Karpas-422 (cell line): ENCODE results near the gene IGLL5. TPM values are rescaled to one million over a fixed set of nuclear protein-coding genes. Genes with fewer than 3 reads are reported as not detected.
"Not testable (repeated sequence)": the region's sequence is repeated elsewhere in the genome, so short reads cannot be mapped to it uniquely, and the experiment has no call there.

ENCODE experiments used
- DNase-seq: peaks from one replicate; pipeline ENCODE4 v3.0.0-alpha.2; 2015
- H2AFZ ChIP-seq: fragments of 200-600 bp; sonication (generic); 2 replicates; pipeline ENCODE4 v1.6.1; 2014; ENCODE audit warnings: antibody characterized with exemption, low read length, mixed read lengths
- H3K27ac ChIP-seq: fragments of 200-600 bp; sonication (generic); 2 replicates; pipeline ENCODE4 v1.5.1; 2014; ENCODE audit warnings: mild to moderate bottlenecking, low read length, moderate library complexity
- H3K27me3 ChIP-seq: fragments of 200-600 bp; sonication (generic); 2 replicates; pipeline ENCODE4 v1.6.1; 2014; ENCODE audit warnings: low read length, mixed read lengths
- H3K36me3 ChIP-seq: fragments of 200-600 bp; sonication (generic); 2 replicates; pipeline ENCODE4 v1.6.1; 2014; ENCODE audit warnings: low read length, mixed read lengths; ENCODE audit not compliant: insufficient read depth
- H3K4me1 ChIP-seq: fragments of 200-600 bp; sonication (generic); 2 replicates; pipeline ENCODE4 v1.6.1; 2014; ENCODE audit warnings: mild to moderate bottlenecking, low read length, mixed read lengths
- H3K4me2 ChIP-seq: fragments of 200-600 bp; sonication (generic); 2 replicates; pipeline ENCODE4 v1.6.1; 2014; ENCODE audit warnings: low read length, low read depth, mild to moderate bottlenecking; ENCODE audit not compliant: poor library complexity, severe bottlenecking
- H3K4me3 ChIP-seq: fragments of 200-600 bp; sonication (generic); 2 replicates; pipeline ENCODE4 v1.5.1; 2014; ENCODE audit warnings: mild to moderate bottlenecking, antibody characterized with exemption, low read length, mixed read lengths
- H3K79me2 ChIP-seq: fragments of 200-600 bp; sonication (generic); 2 replicates; pipeline ENCODE4 v1.6.1; 2014; ENCODE audit warnings: mild to moderate bottlenecking, low read length, mixed read lengths
- H3K9ac ChIP-seq: fragments of 200-600 bp; sonication (generic); 2 replicates; pipeline ENCODE4 v1.6.0; 2014; ENCODE audit warnings: low read length
- H3K9me2 ChIP-seq: fragments of 200-600 bp; sonication (generic), shearing (Covaris generic); replicated peaks from 2 replicates; pipeline ENCODE4 v1.6.0; 2014; ENCODE audit warnings: mild to moderate bottlenecking, low read length, moderate library complexity; ENCODE audit not compliant: insufficient read depth
- H3K9me3 ChIP-seq: fragments of 300-700, 200-600 bp; sonication (generic); 2 replicates; pipeline ENCODE4 v1.6.1; 2014; ENCODE audit warnings: low read length, mixed read lengths
- H4K20me1 ChIP-seq: fragments of 200-600 bp; sonication (generic); 2 replicates; pipeline ENCODE4 v1.6.1; 2014; ENCODE audit warnings: mild to moderate bottlenecking, antibody characterized with exemption, low read length, low read depth; ENCODE audit not compliant: insufficient read depth
- total RNA-seq: library from RNA; depleted of rRNA; stranded (reverse); fragments of >200 nt; shearing (Covaris generic); gene quantifications from 2 replicates; pipeline ENCODE4 v1.2.3, GENCODE V29; 2014; ENCODE audit warnings: low replicate concordance

IGLL5 gene
- total RNA-seq, 1 experiment from 2014 or later, result 1.1 TPM

DNA sequence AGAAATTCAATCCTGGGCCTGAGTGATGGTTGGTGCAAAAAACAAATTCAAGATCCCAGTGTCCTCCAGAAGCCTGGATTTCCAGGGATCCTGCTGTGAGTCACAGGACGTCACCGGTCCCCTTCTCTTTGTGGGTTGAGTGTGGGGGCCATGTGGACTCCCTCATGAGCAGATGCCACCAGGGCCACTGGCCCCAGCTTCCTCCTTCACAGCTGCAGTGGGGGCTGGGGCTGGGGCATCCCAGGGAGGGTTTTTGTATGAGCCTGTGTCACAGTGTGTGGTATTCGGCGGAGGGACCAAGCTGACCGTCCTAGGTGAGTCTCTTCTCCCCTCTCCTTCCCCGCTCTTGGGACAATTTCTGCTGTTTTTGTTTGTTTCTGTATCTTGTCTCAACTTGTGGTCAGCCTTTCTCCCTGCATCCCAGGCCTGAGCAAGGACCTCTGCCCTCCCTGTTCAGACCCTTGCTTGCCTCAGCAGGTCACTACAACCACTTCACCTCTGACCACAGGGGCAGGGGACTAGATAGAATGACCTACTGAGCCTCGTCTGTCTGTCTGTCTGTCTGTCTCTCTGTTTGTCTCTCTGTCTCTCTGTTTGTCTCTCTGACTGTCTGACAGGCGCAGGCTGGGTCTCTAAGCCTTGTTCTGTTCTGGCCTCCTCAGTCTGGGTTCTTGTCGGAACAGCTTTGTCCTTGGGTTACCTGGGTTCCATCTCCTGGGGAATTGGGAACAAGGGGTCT lies 11.9 kb downstream of the IGLL5 start:
- H3K4me1 ChIP-seq, result peaks cover 83% of the 10 kb centered on the region
- not testable (repeated sequence) for H3K4me3 ChIP-seq, H3K27me3 ChIP-seq

GRCh38 chr22:22900527-22901205 lies 13.1 kb downstream of the IGLL5 start:
- not testable (repeated sequence) for H2AFZ ChIP-seq, H3K9me3 ChIP-seq, H3K27ac ChIP-seq, H3K9me2 ChIP-seq, H3K36me3 ChIP-seq, H3K9ac ChIP-seq, H3K79me2 ChIP-seq, H3K4me3 ChIP-seq, H3K4me2 ChIP-seq, H3K27me3 ChIP-seq, DNase-seq
- peaks cover 76% of the 10 kb centered on the region for H3K4me1 ChIP-seq
- H4K20me1 ChIP-seq, result peaks cover 56% of the 10 kb centered on the region

More for the DNA sequence above, 11.9 kb downstream of the IGLL5 start:
- not testable (repeated sequence) for DNase-seq, H3K4me2 ChIP-seq, H2AFZ ChIP-seq, H3K9me2 ChIP-seq, H3K36me3 ChIP-seq, H3K9me3 ChIP-seq, H3K9ac ChIP-seq, H3K79me2 ChIP-seq, H3K27ac ChIP-seq
- H4K20me1 ChIP-seq, result peaks cover 57% of the 10 kb centered on the region

GRCh38 chr22:22901578-22902218 lies 14.1 kb downstream of the IGLL5 start:
- no peak for DNase-seq
- Histone ChIP-seq H2AFZ (no peak overlapping the region), H3K27ac (no peak overlapping the region)

GRCh38 chr22:22902247-22903001 lies 14.8 kb downstream of the IGLL5 start:
- peak overlapping the region; percentile 0; the same call in 1 of the 2 replicates for H3K9ac ChIP-seq
- no peak for DNase-seq
- peaks cover 61% of the 10 kb centered on the region for H3K4me1 ChIP-seq

More at GRCh38 chr22:22901578-22902218, 14.1 kb downstream of the IGLL5 start:
- Histone ChIP-seq H3K4me2 (peak overlapping the region; percentile 52), H3K9me2 (no peaks in the 10 kb centered on the region), H3K36me3 (no peaks in the 10 kb centered on the region), H3K79me2 (no peaks in the 10 kb centered on the region), H3K4me1 (peaks cover 68% of the 10 kb centered on the region), H3K9me3 (no peaks in the 10 kb centered on the region), H3K9ac (peak overlapping the region; percentile 17), H4K20me1 (peaks cover 45% of the 10 kb centered on the region), H3K4me3 (peak overlapping the region; percentile 2; the same call in 1 of the 2 replicates), H3K27me3 (no peaks in the 10 kb centered on the region)

GRCh38 chr22:22903355-22903777 lies 15.8 kb downstream of the IGLL5 start:
- no peaks in the 10 kb centered on the region for H3K27me3 ChIP-seq
- H2AFZ ChIP-seq, result no peak overlapping the region
- DNase-seq, result no peak
- H3K9ac ChIP-seq, result 0 out of 2 replicates have a peak overlapping the region, but pooled peaks have one; percentile 0
- H3K4me1 ChIP-seq, result peaks cover 51% of the 10 kb centered on the region
- no peaks in the 10 kb centered on the region for H3K36me3 ChIP-seq
- H3K4me2 ChIP-seq, result peak overlapping the region; percentile 52
- H3K79me2 ChIP-seq, result no peaks in the 10 kb centered on the region
- peak overlapping the region; percentile 20; the same call in 1 of the 2 replicates for H3K4me3 ChIP-seq
- no peaks in the 10 kb centered on the region for H3K9me2 ChIP-seq
- peaks cover 38% of the 10 kb centered on the region for H4K20me1 ChIP-seq
- H3K27ac ChIP-seq, result no peak overlapping the region
- H3K9me3 ChIP-seq, result no peaks in the 10 kb centered on the region

More at GRCh38 chr22:22902247-22903001, 14.8 kb downstream of the IGLL5 start:
- Histone ChIP-seq H3K4me3 (peak overlapping the region; percentile 20; the same call in 1 of the 2 replicates), H4K20me1 (peaks cover 44% of the 10 kb centered on the region), H2AFZ (no peak overlapping the region), H3K27ac (no peak overlapping the region), H3K27me3 (no peaks in the 10 kb centered on the region), H3K79me2 (no peaks in the 10 kb centered on the region), H3K9me2 (no peaks in the 10 kb centered on the region), H3K9me3 (no peaks in the 10 kb centered on the region), H3K36me3 (no peaks in the 10 kb centered on the region), H3K4me2 (peak overlapping the region; percentile 52)

- H4K20me1 ChIP-seq, result peaks cover 38% of the 10 kb centered on the region
- H3K4me2 ChIP-seq, result peak overlapping the region; percentile 52
- peak; percentile 87 for DNase-seq
- H3K79me2 ChIP-seq, H3K9me2 ChIP-seq, H3K9me3 ChIP-seq, H2AFZ ChIP-seq, H3K27ac ChIP-seq, H3K27me3 ChIP-seq, H3K36me3 ChIP-seq: not testable (repeated sequence)
- peak overlapping the region; percentile 20; the same call in 1 of the 2 replicates for H3K4me3 ChIP-seq
- peaks cover 47% of the 10 kb centered on the region for H3K4me1 ChIP-seq
- 0 out of 2 replicates have a peak overlapping the region, but pooled peaks have one; percentile 0 for H3K9ac ChIP-seq
Measured at GRCh38 chr22:22903781-22904192, 16.2 kb downstream of the IGLL5 start.

DNA sequence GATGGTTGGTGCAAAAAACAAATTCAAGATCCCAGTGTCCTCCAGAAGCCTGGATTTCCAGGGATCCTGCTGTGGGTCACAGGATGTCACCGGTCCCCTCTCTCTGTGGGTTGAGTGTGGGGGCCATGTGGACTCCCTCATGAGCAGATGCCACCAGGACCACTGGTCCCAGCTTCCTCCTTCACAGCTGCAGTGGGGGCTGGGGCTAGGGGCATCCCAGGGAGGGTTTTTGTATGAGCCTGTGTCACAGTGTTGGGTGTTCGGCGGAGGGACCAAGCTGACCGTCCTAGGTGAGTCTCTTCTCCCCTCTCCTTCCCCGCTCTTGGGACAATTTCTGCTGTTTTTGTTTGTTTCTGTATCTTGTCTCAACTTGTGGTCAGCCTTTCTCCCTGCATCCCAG lies 17.1 kb downstream of the IGLL5 start:
- not testable (repeated sequence) for H3K36me3 ChIP-seq

More for the DNA sequence above, 17.1 kb downstream of the IGLL5 start:
- H3K9me3 ChIP-seq, H3K27me3 ChIP-seq, H3K9ac ChIP-seq, H3K79me2 ChIP-seq, H3K27ac ChIP-seq, DNase-seq, H2AFZ ChIP-seq, H3K4me3 ChIP-seq, H3K4me2 ChIP-seq, H3K9me2 ChIP-seq: not testable (repeated sequence)
- Histone ChIP-seq H4K20me1 (peaks cover 38% of the 10 kb centered on the region), H3K4me1 (peaks cover 41% of the 10 kb centered on the region)
